ENCODE measurements around the gene ADAMTS14.

The ADAMTS14 gene

DNA sequence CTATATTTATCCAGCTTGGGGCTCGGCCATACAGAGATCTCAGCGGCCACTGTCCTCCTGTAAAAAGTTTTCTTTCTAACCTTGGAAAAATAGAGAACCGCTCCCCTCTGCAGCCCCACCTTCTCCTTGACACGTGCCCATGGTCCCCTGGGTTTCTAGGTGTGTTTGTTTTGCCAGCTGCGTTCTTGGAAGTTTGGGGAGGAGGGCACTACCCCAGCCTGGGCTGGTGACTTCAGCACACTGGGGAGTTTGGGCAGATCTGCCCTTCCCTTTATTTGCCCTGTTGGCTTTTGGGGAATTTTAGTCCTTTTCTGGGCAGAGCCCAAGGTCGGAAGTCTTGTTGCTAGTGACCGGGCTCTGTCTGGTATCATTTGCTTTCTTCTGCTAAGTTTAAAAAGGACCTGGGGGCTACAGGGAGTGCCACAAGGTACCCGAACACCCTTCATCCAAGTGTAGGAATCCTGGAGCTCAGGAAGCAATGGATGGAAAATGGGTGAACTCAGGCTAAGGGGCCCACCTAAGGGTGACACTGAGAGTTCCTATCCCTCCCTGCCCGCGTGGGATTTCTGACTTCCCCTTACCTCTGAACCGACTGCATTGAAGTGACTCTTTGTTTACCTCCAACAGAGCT lies 1.7 kb downstream of the ADAMTS14 start:
- DNase-seq = no peak

DNA sequence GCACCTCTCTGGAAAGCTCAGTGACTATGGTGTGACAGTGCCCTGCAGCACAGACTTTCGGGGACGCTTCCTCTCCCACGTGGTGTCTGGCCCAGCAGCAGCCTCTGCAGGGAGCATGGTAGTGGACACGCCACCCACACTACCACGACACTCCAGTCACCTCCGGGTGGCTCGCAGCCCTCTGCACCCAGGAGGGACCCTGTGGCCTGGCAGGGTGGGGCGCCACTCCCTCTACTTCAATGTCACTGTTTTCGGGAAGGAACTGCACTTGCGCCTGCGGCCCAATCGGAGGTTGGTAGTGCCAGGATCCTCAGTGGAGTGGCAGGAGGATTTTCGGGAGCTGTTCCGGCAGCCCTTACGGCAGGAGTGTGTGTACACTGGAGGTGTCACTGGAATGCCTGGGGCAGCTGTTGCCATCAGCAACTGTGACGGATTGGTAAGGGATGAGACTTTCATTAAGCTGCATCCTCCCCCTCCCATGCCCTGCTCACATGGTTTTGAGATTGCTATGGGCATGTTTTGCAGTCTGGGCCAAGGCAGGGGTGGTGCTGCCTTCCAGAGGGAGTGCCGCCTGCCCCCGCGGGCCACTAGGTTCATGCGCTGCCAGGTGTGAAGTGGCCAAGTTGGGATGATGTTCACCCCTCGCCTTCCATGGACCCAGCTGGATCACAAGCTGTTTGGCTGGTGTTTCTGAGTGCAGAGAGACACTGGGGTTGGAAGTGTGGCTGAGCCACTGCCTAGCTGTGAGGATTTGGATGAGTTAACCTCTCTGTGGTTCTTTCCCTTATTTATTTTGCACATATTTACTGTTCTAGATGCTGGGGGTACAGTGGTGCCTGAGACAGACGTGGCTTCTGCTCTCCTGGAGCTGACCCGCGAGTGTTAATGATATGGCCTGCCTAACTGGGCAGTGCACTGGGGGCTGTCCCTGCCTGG lies 2.5 kb downstream of the ADAMTS14 start:
- no peak for DNase-seq

DNA sequence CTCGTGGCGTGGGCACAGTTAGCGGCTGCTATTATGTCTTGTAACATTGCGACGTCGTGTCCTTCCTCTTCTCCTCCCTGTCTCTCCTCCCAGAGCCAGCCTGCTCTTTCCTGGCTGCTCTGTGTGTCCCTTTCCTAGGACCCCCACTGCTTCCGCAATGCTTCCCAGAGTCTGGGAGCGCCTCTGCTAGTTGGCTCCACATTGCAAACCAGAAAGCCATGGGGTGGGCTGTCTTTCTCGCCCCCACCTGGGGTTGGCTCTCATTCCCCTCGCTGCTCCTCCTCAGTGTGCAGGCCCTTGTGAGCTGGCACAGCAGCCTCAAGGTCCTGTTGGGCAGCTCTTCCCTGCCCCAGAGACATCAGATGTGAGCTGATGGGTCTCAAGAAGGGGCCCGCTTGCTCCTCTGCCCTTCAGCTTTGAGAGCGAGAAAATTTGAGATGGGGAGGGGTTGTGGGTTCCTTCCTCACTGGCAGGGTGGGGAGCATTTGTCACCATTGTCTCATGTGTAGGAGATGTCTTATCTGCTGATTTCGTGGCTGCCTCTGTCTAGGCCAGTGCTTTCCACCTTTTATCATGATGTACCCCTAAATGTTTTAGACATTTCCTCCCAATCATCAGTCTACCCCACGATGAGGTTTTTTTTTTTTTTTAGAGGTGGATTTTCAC lies 3.3 kb downstream of the ADAMTS14 start:
- no peak for DNase-seq

DNA sequence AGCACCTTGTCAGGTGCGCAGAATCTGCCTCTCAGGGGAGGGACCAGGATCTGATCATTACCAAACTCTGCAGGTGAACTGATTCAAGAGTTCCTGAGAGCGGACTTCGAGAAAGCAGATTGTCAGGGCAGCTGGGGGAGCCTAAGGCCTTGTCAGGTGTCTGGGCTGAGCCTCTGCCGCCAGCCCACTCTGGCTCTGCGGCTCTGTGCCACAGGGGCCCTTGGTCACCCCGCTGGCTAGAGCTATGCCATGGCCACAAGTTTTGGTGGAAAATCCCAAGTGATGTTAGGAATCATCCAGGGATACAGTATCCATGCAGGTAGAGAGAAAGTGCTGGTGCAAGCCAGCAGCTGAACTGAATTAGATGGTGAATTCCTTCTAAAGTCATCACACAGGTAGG lies 4.2 kb downstream of the ADAMTS14 start:
- no peak for DNase-seq

DNA sequence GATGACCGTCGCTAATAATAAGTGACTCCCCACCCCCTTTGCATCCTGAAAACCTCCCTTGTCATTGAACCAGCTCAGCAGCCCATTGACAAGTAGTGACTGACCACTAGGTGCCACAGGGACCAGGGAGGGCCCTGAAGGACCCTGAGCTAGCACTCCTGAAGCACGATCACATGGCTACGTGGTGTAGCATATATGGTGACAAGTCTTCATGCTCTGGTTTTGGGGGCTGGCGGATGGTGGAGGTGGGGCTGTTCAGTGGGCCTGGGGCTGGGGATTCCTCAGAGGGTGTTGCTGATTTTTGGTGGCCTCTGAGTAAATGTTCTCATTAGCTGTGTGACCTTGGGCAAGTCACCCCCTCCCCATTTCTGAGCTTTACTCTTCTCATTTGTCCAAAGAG lies 4.7 kb downstream of the ADAMTS14 start:
- DNase-seq = no peak

DNA sequence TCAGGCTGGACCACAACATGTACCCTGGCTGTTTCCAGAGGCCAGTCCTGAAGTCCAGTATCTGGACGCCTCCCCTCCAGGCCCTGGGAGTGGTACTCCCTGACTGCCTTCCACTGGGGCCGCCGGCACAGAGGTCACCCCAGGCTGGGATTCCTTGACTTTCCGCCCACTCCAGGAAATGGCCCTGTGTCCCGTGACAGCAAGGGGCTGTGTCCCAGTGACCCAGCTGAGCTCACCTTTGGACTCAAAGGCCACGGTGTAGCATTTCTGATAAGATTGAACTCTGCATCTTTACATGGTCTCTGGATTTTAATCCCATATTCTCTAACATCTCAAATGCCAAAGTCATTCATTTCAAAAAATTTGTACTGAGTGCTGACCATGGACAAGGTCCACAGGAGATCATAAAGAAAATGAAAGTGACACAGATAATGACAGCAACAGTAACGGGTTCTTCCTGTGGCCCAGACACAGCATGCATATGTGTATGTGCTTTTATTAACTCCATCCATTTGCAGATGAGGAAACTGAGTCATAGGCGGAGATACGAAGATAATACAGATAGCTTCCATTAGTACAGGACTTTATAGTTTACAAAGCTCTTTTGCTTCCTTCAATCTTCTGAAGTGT lies 5.4 kb downstream of the ADAMTS14 start:
- no peak for DNase-seq

DNA sequence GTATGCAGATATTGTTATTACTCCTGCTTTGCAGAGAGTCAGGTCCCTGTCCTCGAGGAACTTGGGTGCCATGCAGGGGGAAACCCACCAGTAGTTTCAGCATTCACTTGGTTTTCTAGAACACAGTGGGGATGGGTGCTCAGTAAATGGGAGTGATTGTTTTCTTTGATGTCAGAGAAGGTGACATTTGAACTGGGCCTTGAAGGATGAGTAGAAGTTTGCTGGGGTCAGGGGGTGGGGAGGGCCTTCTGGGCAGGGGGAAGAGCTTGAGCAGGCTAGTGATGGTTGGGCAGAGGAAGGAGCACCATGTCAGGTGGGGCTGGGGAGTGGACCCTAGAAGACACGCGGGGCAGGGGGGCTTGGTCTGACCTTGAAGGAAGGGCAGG lies 5.9 kb downstream of the ADAMTS14 start:
- DNase-seq = no peak

DNA sequence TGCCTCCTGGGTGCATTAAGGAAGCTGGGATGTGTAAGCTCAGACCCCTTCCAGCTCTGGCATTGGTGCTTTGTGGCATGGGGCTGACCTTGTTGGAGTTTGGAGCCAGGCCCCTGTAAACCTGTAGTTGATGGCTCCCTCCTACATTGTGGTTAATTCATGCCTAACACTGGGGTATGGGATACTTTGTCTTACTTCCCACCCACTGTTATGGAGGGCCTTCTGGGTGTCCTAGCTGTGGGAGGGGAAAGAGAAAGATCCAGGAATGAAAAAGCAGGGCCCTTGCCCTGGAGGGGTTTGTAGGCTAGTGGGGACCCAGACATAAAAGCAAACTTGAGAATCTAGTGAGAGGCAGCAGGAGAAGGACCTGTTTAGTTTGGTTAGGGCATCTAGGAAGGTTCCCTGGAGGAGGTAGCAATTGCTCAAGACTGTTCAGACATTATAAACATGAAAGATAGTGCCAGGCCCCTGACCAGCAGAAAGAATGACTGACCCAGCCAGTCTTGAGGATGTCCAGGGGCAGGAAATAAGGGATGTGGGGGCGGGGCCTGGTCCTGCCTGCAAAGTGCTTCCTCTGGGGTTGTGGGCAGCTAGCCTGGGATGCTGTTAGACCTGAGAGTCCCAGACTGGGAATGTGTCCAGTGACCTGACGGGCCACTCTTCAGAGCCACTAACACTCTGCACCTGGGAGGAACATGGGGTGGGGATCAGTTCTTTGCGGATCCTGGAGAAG lies 6.6 kb downstream of the ADAMTS14 start:
- no peak for DNase-seq

DNA sequence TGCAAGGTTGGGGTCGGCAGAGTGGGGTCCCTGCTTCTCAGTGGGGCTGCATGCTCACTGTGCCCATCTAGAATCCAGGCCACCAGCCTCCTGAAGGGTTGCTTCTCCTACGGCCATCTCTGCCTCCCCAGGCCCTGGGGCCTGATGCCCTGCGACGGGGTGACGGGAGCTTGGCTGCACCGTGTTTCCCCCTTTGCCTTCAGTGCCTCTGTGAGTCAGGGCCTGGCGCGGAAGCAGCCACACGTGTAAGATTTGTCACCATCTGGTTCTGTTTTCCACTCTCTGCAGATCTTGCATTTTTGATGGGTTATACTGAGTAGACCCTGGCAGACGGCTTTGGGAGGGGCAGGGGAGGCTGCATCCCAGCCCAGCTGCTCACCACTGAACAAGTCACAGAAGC lies 7.2 kb downstream of the ADAMTS14 start:
- DNase-seq = peak in 1 of 51 donors; percentile 7

DNA sequence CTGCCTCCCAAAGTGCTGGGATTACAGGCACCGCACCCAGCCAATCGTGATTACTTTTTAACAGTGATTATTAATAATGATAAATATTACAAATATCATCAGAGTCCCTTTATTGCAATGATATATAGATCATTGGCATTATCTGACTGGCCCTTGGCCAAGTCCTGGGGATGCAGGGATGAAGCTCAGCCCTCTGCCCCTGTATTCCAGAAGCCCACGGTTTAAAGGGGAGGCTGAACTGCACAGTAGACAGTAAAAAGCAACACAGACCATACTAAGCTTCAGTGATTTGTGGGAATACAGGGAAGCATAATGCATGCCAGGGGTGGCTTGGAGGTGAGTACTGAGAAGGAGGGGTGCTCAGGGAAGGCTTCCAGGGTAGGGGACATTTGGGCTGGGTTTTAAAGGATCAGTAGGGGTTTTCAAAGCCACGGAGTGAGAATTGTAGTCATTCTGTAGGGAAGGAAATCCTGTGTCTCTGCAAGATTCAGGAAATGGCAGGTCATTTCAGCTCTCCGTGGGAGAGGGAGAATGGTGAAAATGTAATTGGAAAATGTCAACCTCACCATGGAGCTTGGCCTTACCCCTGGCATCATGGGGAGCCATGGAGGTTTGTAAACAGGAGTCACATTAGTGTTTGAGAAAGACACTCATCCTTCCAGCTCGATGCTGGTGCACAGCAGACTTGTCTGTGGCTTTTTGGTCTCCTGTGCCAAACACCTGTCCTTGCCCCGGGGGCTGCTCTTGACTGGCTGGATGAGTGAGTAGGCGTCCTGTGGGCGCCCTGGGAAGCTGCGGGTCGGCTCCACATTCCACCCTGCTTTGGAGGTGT lies 8.8 kb downstream of the ADAMTS14 start:
- DNase-seq = no peak

DNA sequence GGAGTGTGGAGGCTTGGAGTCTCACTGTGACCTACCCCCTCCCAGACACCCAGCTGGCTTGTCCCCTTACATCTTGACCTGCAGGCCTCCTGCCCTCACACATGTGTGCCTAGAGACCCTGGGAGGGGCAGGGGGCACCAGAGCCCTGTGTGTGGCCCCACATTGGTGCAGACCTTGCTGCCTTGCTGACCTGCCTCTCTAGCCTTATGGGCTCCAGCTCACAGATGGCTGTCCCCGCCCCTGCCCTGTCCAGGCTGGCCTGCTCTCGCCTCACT lies 9.4 kb downstream of the ADAMTS14 start:
- DNase-seq = no peak

DNA sequence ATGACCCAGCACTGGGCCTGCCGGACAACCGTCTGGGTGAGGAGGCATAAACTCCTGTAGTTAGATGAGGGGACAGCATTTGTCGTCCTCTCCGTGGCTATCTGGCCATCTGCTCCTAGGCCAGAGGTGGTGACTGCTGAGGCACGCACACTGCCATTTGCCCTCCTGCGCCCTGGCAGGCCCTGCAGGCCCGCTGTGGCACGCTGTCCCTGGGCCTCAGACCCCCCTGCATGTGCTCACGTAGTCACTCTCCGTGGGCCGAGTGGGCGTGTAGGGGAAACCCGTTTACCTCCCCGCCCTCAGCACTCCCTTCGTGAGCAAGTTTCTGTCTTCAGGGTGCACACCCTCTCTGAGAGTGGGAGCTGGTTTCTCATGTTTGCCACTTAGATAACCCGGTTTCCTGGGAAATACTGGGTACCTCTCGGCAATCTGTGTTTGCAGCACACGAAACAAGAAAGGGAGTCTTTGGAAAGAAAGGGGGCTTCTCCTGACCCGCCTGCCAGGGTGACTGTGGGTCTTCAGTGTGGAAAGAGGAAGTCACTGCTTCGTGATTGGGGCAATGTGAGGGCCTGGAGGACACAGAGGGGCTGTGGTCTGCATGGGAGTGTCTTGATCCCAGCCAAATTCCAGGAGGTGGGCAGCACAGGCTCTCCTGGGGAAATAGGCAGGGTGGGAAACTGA lies 10.8 kb downstream of the ADAMTS14 start:
- no peak for DNase-seq

DNA sequence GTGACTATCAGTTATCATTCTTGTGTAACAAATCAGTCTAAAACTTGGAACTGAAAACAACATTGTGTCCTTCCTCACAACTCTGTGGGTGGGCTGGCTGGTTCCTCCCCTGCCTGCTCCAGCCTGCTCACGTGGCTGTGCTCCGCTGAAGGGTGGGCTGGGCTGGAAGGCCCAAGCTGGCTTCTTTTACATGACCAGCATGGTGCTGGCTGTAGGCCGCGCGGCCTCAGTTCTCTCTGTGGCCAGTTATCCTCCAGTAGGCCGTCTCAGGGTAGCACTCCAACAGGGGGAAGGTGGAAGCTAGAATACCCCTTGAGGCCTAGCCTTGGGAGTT lies 11.3 kb downstream of the ADAMTS14 start:
- no peak for DNase-seq

DNA sequence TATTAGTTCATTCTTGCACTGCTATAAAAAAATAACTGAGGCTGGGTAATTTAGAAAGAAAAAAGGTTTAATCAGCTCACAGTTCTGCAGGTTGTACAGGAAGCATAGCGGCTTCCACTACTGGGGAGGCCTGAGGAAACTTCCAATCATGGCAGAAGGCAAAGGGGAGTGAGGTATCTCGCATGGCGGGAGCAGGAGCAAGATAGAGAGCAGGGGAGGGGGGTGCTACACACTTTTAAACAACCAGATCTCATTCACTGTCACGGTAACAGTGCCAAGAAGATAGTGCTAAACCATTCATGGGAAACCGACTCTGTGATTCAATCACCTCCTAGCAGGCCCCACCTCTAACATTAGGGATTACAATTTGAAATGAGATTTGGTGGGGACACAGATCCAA lies 11.6 kb downstream of the ADAMTS14 start:
- no peak for DNase-seq

DNA sequence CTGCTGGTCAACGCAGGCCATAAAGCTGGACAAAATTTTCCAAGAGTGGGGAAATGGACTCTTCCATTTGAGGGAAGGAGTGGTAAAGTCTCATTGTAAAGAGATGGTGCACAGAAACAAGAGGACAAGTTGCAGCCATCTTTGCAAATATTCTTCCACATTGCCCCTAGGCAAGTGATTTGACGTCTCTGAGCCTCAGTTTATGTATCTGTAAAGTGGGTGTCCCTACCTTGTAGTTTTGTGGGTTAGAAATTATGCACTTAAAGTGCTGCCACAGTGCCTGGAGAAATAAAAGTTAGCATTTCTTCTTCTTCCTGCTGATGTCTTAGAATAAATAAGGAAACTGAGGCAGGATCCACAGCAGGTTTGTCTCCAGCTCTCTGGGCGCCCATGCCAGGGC lies 12.1 kb downstream of the ADAMTS14 start:
- DNase-seq = no peak

DNA sequence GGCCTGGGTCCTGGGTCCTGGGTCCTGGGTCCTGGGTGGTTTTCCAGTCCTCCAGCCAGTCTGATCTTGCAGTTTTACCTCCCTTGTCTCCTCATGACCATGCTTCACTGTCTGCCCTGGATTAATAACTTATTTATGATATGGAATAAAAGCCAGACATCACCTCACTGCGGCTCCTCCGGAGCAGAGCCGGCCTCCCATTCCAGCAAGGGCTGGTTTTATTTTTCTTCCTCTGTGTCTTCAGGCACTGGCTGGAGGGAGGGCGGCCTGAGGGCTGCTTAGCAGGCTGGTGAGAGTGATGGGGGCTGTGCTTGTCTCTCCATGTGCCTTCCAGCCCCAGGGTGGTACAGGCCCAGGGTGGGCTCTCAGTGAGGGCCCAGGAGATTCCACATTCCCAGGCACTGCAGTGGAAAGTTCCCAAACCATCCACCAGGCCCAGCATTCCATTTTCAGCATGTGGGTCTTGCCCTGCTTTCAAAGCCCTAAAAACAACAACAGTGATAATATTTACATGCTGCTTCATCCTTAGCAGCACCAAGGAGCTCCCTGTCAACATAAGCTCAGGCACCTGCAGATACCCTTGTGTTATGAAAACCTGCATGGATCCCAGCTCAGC lies 12.6 kb downstream of the ADAMTS14 start:
- DNase-seq = no peak

DNA sequence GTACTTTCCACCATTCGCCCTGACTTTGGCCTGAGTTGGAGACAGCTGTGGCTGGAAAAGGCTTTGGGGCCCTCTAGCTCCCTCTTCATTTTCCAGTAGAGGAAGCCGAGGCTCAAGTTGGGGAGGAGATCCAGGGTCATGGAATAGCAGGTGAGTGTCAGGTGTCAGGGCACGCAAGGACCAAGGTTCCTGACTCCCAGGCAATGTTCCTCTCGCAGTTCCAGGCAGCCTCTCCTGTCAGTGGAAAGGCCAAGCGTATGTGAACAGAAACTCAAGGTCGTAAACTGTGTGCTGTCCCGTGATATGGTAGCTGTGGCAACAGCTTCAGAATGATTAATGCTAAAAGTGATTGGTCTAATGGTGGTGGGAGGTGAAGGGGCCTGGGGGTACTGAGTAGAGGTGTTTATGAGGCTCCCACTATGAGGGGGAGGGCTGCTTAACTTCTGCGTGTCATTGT lies 13.2 kb downstream of the ADAMTS14 start:
- DNase-seq = no peak

DNA sequence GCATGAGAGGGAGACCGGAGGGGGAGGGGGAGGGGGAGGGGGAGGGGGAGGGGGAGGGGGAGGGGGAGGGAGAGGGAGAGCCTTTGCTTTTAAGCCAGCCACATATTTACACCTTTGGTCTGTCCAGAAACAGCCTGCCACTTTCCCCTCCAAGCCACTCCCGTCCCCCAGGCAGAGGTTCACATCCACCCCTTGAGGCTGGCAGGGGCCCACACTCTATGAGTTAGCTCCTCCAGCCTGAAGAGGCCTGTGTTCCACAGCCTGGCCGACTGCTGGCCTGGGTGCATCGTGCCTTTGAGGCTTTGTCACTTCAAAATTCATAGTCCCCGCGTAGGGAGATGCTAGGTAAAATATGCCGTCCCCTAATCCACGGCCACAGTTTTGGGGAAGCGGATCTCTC lies 16.5 kb downstream of the ADAMTS14 start:
- DNase-seq = no peak

DNA sequence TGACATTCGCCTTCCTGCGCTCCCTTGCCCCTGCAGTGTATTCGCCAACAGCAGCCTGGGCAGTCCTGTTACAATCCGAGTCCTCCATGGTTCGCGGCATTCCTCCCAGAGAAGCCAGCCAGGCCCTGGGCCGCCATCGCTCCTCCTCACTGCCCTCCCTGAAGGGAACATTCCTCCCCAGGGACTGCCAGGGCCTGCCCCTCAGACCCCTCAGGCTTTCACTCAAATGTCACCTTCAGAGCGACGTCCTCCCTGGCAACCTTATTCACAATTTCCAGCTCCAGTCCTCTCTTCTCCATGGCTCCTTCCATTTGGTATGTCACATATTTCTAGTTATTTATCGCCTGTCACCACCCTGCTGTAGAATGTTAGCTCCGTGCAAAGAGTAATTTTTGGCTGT lies 17.4 kb downstream of the ADAMTS14 start:
- no peak for DNase-seq

DNA sequence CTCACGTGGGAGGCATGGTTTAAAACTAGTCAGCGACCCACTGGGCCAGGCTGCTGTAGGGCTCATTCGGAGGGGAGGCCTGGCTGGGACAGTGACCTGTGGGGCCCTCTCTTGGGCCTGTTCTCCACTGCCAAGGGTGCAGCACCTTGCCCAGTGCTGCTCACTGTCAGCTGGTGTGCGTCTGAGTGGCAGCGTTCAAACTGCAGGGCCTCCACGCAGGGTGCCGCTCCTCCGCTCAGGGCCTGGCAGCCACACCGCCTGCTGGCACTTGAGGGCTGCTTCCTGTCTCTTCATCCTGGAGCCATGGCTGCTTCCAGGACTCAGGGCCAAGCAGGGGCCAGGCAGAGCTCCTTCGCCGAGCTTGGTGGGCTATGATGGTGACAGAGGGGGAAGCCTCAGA lies 18.3 kb downstream of the ADAMTS14 start:
- DNase-seq = no peak

Data from hypothalamus (tissue), 51 donors.